ENCODE results near the gene MERTK. TPM values are rescaled to one million over a fixed set of nuclear protein-coding genes. Genes with fewer than 3 reads are reported as not detected.
A peak's percentile ranks its signal among the peaks of the same experiment; 100 is the strongest.

MERTK gene
- total RNA-seq, 1 experiment from 2014 or later: 18.4 TPM

DNA sequence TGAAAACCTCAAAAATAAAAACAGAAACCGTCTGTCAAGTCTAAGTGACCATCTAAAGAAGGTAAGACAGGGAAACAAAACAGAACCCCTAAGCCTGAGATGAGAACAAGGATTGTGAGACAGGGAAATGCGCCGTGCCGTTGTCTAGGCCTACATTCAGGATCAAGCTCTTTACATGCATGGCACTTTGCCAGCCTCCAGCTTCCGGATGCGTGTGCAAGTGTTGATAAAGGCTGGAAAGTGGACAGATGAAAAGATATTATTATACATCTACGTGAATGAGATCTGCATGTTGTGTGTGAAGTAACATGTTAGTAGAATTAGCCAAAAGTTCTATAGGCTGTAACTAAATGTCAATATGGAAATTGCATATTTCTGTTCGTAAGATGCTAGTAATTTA is 128.1 kb downstream of the MERTK start:
- intact Hi-C loops (cut with micrococcal nuclease; ENCODE audit: unreplicated experiment): no loop called here
- no peak for TF ChIP-seq EZH2 (IDR thresholded peaks at IDR 0.05; ENCODE audit: borderline replicate concordance, low read depth, low read length, poor library complexity, severe bottlenecking)
- TF ChIP-seq, protein P1, sequence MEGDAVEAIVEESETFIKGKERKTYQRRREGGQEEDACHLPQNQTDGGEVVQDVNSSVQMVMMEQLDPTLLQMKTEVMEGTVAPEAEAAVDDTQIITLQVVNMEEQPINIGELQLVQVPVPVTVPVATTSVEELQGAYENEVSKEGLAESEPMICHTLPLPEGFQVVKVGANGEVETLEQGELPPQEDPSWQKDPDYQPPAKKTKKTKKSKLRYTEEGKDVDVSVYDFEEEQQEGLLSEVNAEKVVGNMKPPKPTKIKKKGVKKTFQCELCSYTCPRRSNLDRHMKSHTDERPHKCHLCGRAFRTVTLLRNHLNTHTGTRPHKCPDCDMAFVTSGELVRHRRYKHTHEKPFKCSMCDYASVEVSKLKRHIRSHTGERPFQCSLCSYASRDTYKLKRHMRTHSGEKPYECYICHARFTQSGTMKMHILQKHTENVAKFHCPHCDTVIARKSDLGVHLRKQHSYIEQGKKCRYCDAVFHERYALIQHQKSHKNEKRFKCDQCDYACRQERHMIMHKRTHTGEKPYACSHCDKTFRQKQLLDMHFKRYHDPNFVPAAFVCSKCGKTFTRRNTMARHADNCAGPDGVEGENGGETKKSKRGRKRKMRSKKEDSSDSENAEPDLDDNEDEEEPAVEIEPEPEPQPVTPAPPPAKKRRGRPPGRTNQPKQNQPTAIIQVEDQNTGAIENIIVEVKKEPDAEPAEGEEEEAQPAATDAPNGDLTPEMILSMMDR (conservative IDR thresholded peaks at IDR 0.05; ENCODE audit: low read depth, low read length): no peak
- no peak overlapping the region for H3K27ac ChIP-seq (ENCODE audit: low read depth, low read length, poor library complexity, severe bottlenecking)

DNA sequence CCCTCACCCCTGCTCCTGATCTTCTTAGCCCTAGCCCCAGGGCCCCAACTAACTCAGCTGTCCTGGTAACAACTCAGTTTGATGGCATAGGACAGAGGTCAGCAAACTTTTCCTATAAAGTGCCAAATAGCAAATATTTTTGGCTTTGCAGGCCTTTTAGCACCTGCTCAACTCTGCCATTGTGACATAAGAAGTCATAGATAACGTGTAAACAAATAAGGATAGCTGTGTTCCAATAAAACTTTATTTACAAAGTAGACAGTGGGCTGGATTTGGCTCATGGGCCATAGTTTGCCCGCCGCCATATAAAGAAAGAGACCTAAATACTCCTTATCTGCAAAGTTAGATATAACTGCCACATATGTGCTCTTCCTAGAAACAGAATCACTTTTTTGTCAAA is 129.4 kb downstream of the MERTK start:
- intact Hi-C loops (cut with micrococcal nuclease; ENCODE audit: unreplicated experiment): no loop called here

More for the DNA sequence above, 128.1 kb downstream of the MERTK start:
- ChIA-PET CTCF (no interaction called here), POLR2A (ENCODE audit: low non-redundant PET) (no interaction called here)
- H3K36me3 ChIP-seq (ENCODE audit: insufficient read depth, low read length, poor library complexity, severe bottlenecking): no peaks in the 10 kb centered on the region
- peaks cover 12% of the 10 kb centered on the region for H3K4me1 ChIP-seq (ENCODE audit: insufficient read depth, low read length, poor library complexity, severe bottlenecking)
- H3K4me3 ChIP-seq (ENCODE audit: low read depth, low read length, poor library complexity, severe bottlenecking): no peak overlapping the region
- DNase-seq (ENCODE audit: low spot score): peak; percentile 58
- H3K27me3 ChIP-seq (replicated peaks; ENCODE audit: insufficient read depth, low read depth, low read length, poor library complexity): no peaks in the 10 kb centered on the region
- no peaks in the 10 kb centered on the region for H3K9me3 ChIP-seq (ENCODE audit: low read depth, low read length, poor library complexity, severe bottlenecking)
- no TSS peak for BruUV-seq (replicated peaks)

DNA sequence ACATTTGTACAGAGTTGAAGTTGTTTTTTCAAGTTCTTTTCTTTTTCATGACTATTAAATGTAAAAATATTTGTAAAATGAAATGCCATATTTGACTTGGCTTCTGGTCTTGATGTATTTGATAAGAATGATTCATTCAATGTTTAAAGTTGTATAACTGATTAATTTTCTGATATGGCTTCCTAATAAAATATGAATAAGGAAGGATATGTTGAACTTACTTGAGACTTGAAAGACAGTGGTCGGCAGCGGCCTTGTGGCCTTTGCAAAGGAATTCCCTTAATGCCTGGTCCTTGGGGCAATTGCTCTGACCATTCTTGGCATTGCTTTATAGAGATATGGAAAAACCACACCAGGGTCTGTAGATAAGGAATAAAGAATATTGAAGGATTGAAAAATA is 130.8 kb downstream of the MERTK start:
- DNase-seq (ENCODE audit: low spot score): no peak
- intact Hi-C loops (cut with micrococcal nuclease; ENCODE audit: unreplicated experiment): no loop called here
- ChIA-PET POLR2A (ENCODE audit: low non-redundant PET) (no interaction called here), CTCF (no interaction called here)
- no peak overlapping the region for H3K27ac ChIP-seq (ENCODE audit: low read depth, low read length, poor library complexity, severe bottlenecking)
- H3K9me3 ChIP-seq (ENCODE audit: low read depth, low read length, poor library complexity, severe bottlenecking): no peaks in the 10 kb centered on the region
- H3K4me3 ChIP-seq (ENCODE audit: low read depth, low read length, poor library complexity, severe bottlenecking): no peak overlapping the region
- no TSS peak for BruUV-seq (replicated peaks)
- H3K36me3 ChIP-seq (ENCODE audit: insufficient read depth, low read length, poor library complexity, severe bottlenecking): no peaks in the 10 kb centered on the region
- no peaks in the 10 kb centered on the region for H3K27me3 ChIP-seq (replicated peaks; ENCODE audit: insufficient read depth, low read depth, low read length, poor library complexity)
- peaks cover 33% of the 10 kb centered on the region for H3K4me1 ChIP-seq (ENCODE audit: insufficient read depth, low read length, poor library complexity, severe bottlenecking)
- TF ChIP-seq, protein P1 (conservative IDR thresholded peaks at IDR 0.05; ENCODE audit: low read depth, low read length): no peak
- TF ChIP-seq EZH2 (IDR thresholded peaks at IDR 0.05; ENCODE audit: borderline replicate concordance, low read depth, low read length, poor library complexity, severe bottlenecking): no peak

More for the DNA sequence above, 129.4 kb downstream of the MERTK start:
- POLR2A ChIA-PET (ENCODE audit: low non-redundant PET): no interaction called here
- peaks cover 24% of the 10 kb centered on the region for H3K4me1 ChIP-seq (ENCODE audit: insufficient read depth, low read length, poor library complexity, severe bottlenecking)
- no peak overlapping the region for H3K4me3 ChIP-seq (ENCODE audit: low read depth, low read length, poor library complexity, severe bottlenecking)
- no TSS peak for BruUV-seq (replicated peaks)
- H3K27ac ChIP-seq (ENCODE audit: low read depth, low read length, poor library complexity, severe bottlenecking): no peak overlapping the region
- CTCF ChIA-PET: no interaction called here
- DNase-seq (ENCODE audit: low spot score): no peak
- TF ChIP-seq, protein P1 (conservative IDR thresholded peaks at IDR 0.05; ENCODE audit: low read depth, low read length): no peak
- TF ChIP-seq EZH2 (IDR thresholded peaks at IDR 0.05; ENCODE audit: borderline replicate concordance, low read depth, low read length, poor library complexity, severe bottlenecking): no peak
- H3K36me3 ChIP-seq (ENCODE audit: insufficient read depth, low read length, poor library complexity, severe bottlenecking): no peaks in the 10 kb centered on the region
- H3K9me3 ChIP-seq (ENCODE audit: low read depth, low read length, poor library complexity, severe bottlenecking): no peaks in the 10 kb centered on the region
- no peaks in the 10 kb centered on the region for H3K27me3 ChIP-seq (replicated peaks; ENCODE audit: insufficient read depth, low read depth, low read length, poor library complexity)

All from A673 (cell line).